Astrocyte of the spinal cord (primary cell): Measurements from ENCODE around the gene CWC25.
A peak's percentile ranks its signal among the peaks of the same experiment; 100 is the strongest.

ENCODE experiments used
- DNase-seq: peaks from one replicate; pipeline ENCODE4 v3.0.0; 2011; ENCODE audit warnings: low read depth, low spot score
- H3K4me3 ChIP-seq: 2 replicates; pipeline ENCODE4 v1.5.1; 2011; ENCODE audit warnings: low read depth, mild to moderate bottlenecking, low read length, moderate library complexity
- in situ Hi-C: cut with HindIII; loops from 2 replicates; pipeline ENCODE4 v1.10.0; 2017; ENCODE audit warnings: low sequenced_read_pairs
- TF ChIP-seq, protein P1 (sequence below): IDR thresholded peaks from 2 replicates; pipeline ENCODE4 v1.5.1; 2012; ENCODE audit warnings: low read depth, mild to moderate bottlenecking, low read length, inconsistent platforms

CWC25 gene

DNA sequence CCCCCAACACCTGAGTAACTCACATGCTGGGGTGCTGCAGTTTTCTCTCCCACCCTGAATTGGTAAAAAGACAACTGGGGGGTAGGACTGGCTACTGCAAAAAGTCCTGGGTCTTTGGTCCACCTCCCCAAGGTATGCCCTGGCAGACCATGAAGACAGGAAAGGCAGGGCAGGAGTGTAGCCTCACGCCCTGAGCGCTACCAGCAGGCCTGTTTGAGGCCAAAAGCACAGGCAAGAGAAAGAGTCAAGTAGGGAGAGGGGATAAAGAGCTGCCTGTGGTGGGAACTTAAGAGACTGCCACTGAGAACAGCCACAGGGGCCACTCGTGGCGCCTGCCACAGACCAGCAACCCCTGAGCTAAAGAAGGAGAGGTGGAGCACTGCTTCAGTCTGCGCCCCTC is 58.8 kb downstream of the CWC25 start:
- TF ChIP-seq, protein P1, sequence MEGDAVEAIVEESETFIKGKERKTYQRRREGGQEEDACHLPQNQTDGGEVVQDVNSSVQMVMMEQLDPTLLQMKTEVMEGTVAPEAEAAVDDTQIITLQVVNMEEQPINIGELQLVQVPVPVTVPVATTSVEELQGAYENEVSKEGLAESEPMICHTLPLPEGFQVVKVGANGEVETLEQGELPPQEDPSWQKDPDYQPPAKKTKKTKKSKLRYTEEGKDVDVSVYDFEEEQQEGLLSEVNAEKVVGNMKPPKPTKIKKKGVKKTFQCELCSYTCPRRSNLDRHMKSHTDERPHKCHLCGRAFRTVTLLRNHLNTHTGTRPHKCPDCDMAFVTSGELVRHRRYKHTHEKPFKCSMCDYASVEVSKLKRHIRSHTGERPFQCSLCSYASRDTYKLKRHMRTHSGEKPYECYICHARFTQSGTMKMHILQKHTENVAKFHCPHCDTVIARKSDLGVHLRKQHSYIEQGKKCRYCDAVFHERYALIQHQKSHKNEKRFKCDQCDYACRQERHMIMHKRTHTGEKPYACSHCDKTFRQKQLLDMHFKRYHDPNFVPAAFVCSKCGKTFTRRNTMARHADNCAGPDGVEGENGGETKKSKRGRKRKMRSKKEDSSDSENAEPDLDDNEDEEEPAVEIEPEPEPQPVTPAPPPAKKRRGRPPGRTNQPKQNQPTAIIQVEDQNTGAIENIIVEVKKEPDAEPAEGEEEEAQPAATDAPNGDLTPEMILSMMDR, result no peak
- in situ Hi-C loops, result no loop called here
- no peak for DNase-seq
- no peak overlapping the region for H3K4me3 ChIP-seq

DNA sequence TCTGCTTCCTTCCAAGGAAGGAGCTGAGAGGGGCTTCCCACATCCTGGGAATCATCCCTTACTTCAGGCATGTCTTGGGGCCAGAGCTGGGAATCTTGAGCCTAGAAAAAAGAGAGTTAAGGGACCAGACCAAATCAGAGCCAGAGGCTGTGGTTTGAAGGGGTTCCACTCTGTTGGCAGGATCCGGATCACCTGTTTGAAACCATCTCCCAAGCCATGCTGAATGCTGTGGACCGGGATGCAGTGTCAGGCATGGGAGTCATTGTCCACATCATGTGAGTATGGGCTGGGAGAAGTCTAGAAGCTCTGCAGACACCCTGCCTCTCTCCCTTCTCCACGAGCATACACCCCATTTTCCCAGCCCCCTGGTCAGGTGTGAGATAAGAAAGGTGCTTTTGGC is 62.9 kb downstream of the CWC25 start:
- in situ Hi-C loops, result no loop called here
- no peak overlapping the region for H3K4me3 ChIP-seq
- TF ChIP-seq, protein P1, result no peak
- DNase-seq, result no peak

DNA sequence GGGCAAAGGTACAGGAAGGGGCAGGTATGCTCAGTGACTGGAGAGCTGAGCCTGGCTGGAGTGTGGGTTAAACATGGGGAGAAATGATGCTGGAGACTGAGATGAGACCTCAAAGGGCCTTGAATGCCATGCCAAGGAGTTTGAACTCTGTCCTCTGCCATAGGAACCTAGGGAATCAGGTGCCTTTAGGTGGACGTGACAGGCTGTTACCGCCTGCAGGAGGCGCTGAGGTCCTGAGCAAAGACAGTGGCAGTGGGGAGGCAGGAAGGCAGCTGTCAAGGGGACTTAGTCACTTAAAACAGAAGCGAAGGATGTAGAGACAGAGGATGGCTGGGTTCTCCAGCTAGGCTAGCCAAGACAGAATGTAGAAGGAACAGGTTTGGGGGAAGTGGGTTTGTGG is 63.5 kb downstream of the CWC25 start:
- in situ Hi-C loops, result no loop called here
- DNase-seq, result peak; percentile 23
- H3K4me3 ChIP-seq, result no peak overlapping the region
- TF ChIP-seq, protein P1, result peak; percentile 52

DNA sequence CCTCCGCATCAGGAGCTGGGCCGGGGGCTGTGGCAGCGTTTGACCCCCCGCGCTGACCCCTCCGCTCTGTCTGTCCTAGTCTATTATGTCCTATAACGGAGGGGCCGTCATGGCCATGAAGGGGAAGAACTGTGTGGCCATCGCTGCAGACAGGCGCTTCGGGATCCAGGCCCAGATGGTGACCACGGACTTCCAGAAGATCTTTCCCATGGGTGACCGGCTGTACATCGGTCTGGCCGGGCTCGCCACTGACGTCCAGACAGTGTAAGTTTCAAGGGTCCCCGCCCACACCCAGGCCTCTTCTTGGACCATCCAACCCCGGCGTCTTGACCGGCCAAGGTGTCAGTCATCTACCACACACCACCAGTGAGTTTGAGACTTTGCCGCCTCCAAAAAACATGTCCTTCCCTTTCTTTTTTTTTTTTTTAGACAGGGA is 72.0 kb downstream of the CWC25 start:
- TF ChIP-seq, protein P1, result no peak
- peak overlapping the region; percentile 99 for H3K4me3 ChIP-seq
- DNase-seq, result no peak
- in situ Hi-C loops, result no loop called here

DNA sequence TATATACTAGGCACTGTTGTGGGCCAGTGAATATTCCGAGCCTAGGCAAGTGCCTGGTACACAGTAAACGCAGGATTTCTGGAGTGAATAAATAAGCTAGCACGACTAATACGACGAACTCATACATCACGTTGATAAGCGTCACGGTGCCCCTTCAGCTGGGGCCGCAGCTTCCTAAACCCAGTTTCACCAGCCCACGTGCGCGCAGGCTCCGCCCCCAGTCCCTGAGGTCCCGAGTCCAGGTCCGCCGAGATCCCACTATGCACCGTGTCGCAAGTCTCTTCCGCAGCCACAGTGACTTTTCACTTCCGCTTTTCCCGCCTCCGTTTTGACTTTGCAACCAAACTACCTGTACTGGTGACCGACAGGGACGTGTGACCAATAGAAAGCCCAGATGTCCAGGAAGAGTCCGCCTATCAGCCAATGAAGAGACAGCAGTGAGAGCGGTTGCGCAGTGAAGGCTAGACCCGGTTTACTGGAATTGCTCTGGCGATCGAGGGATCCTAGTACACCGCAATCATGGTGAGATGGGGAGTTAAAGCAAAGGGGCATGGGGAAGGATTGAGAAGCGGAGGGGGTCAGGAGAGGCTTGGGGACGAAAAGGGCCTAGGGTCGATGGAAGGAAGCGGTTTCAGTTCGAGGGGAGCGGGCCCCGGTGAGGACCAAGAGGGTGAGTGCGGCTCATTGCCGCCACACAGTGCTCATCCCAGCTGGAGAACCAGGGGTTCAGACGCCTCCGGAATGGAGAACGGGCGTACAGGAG is 72.6 kb downstream of the CWC25 start, which contains the start of gene PSMB3:
TSS of gene PSMB3 (plus strand) at position 434 of the 763 bp plus-strand sequence. CDS start at position 520, 86 bp downstream.
- TF ChIP-seq, protein P1, result no peak
- in situ Hi-C loops, result no loop called here
- H3K4me3 ChIP-seq, result peak within 1 kb of the TSS; percentile 99

DNA sequence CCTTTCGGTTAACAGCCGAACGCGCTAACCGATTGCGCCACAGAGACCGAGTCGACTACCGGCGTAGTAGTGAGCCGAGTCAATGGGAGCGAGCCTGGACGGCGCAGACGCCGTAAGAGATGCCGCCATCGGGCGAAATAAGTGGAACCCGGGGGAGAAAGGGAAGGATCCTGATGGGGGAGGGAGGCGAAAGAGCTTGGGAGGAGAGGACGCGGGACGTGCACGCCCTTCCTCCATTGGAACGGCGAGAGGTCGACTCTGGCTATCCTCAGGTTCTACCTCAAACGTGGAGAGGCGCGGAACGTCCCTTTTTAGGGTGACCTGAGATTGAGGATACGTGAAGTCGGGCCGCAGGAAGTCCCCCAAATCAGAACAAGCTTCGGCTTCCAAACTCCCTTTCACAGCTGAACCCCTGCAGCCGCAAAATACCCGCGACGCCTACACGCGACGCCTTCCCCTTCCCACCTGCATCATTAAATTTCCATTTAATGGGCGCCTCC is 73.3 kb downstream of the CWC25 start:
- in situ Hi-C loops, result no loop called here
- H3K4me3 ChIP-seq, result peak overlapping the region; percentile 99
- DNase-seq, result peak; percentile 87
- TF ChIP-seq, protein P1, result no peak

More for the DNA sequence above, 72.6 kb downstream of the CWC25 start, which contains the start of gene PSMB3:
- peak; percentile 99 for DNase-seq
